ENCODE data around the gene BIRC3. TPM values are rescaled to one million over a fixed set of nuclear protein-coding genes. Genes with fewer than 3 reads are reported as not detected.

BIRC3 gene
- polyA plus RNA-seq, 1 experiment, result 3.5 TPM

DNA sequence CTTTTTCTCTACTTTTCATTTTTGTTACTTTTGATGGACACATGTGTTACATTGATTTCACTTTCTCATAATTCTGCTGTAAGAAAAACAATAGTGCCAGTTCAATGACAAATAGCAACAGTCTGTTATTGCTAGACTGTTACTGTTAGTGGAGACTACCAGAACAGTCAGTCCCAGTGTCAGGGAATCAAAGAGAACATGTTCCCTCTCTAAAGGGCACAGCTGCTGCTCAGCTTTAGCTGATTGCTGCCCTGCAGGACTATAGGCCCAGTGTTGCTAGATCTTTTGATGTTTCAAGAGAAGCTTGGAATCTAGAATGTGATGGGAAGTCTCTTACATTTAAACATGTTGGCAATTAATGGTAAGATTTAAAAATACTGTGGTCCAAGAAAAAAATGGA is 3.4 kb downstream of the BIRC3 start:
- no peaks in the 10 kb centered on the region for H3K27me3 ChIP-seq (ENCODE audit: control insufficient read depth, insufficient read depth, low read length)
- TF ChIP-seq, protein P1, sequence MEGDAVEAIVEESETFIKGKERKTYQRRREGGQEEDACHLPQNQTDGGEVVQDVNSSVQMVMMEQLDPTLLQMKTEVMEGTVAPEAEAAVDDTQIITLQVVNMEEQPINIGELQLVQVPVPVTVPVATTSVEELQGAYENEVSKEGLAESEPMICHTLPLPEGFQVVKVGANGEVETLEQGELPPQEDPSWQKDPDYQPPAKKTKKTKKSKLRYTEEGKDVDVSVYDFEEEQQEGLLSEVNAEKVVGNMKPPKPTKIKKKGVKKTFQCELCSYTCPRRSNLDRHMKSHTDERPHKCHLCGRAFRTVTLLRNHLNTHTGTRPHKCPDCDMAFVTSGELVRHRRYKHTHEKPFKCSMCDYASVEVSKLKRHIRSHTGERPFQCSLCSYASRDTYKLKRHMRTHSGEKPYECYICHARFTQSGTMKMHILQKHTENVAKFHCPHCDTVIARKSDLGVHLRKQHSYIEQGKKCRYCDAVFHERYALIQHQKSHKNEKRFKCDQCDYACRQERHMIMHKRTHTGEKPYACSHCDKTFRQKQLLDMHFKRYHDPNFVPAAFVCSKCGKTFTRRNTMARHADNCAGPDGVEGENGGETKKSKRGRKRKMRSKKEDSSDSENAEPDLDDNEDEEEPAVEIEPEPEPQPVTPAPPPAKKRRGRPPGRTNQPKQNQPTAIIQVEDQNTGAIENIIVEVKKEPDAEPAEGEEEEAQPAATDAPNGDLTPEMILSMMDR (IDR thresholded peaks at IDR 0.05; ENCODE audit: low read depth, low read length), result no peak
- no peak overlapping the region for H3K27ac ChIP-seq (ENCODE audit: low read depth, low read length)
- no peak overlapping the region for H3K4me3 ChIP-seq (ENCODE audit: low read depth, low read length)
- ChIA-PET CTCF (interaction anchor here (1.2 to 2.7 kb wide), 3 partner anchors 21 to 70 kb away, joined by 3 to 13 read pairs (median 3); no protein-coding TSS in a partner anchor), POLR2A (no interaction called here)
- no peaks in the 10 kb centered on the region for H3K9me3 ChIP-seq (ENCODE audit: control insufficient read depth, insufficient read depth, low read length)
- no peak for DNase-seq (ENCODE audit: low read depth, low spot score)

DNA sequence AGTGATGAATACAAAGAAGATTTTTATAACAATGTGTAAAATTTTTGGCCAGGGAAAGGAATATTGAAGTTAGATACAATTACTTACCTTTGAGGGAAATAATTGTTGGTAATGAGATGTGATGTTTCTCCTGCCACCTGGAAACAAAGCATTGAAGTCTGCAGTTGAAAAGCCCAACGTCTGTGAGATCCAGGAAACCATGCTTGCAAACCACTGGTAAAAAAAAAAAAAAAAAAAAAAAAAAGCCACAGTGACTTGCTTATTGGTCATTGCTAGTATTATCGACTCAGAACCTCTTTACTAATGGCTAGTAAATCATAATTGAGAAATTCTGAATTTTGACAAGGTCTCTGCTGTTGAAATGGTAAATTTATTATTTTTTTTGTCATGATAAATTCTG is 5.3 kb downstream of the BIRC3 start:
- POLR2A ChIA-PET, result interaction anchor here (0.6 kb wide), 1 partner anchor 86 kb away, joined by 5 read pairs; no protein-coding TSS in a partner anchor
- TF ChIP-seq, protein P1 (IDR thresholded peaks at IDR 0.05; ENCODE audit: low read depth, low read length), result no peak

DNA sequence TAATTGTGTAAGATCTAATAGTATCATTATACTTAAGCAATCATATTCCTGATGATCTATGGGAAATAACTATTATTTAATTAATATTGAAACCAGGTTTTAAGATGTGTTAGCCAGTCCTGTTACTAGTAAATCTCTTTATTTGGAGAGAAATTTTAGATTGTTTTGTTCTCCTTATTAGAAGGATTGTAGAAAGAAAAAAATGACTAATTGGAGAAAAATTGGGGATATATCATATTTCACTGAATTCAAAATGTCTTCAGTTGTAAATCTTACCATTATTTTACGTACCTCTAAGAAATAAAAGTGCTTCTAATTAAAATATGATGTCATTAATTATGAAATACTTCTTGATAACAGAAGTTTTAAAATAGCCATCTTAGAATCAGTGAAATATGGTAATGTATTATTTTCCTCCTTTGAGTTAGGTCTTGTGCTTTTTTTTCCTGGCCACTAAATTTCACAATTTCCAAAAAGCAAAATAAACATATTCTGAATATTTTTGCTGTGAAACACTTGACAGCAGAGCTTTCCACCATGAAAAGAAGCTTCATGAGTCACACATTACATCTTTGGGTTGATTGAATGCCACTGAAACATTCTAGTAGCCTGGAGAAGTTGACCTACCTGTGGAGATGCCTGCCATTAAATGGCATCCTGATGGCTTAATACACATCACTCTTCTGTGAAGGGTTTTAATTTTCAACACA is 6.4 kb downstream of the BIRC3 start:
- TF ChIP-seq, protein P1 (IDR thresholded peaks at IDR 0.05; ENCODE audit: low read depth, low read length), result no peak
- H3K9me3 ChIP-seq (ENCODE audit: control insufficient read depth, insufficient read depth, low read length), result no peaks in the 10 kb centered on the region
- H3K4me3 ChIP-seq (ENCODE audit: low read depth, low read length), result no peak overlapping the region
- H3K27me3 ChIP-seq (ENCODE audit: control insufficient read depth, insufficient read depth, low read length), result no peaks in the 10 kb centered on the region
- ChIA-PET POLR2A (no interaction called here), CTCF (interaction anchor here (1.0 to 1.5 kb wide), 3 partner anchors 18 to 172 kb away, joined by 3 to 4 read pairs (median 3); no protein-coding TSS in a partner anchor)
- DNase-seq (ENCODE audit: low read depth, low spot score), result peak; percentile 32
- no peak overlapping the region for H3K27ac ChIP-seq (ENCODE audit: low read depth, low read length)

More for the DNA sequence above, 5.3 kb downstream of the BIRC3 start:
- DNase-seq (ENCODE audit: low read depth, low spot score), result no peak
- CTCF ChIA-PET, result interaction anchor here (0.6 to 2.7 kb wide), 3 partner anchors 19 to 35 kb away, joined by 3 to 13 read pairs (median 3); no protein-coding TSS in a partner anchor
- no peak overlapping the region for H3K4me3 ChIP-seq (ENCODE audit: low read depth, low read length)
- no peaks in the 10 kb centered on the region for H3K9me3 ChIP-seq (ENCODE audit: control insufficient read depth, insufficient read depth, low read length)
- no peaks in the 10 kb centered on the region for H3K27me3 ChIP-seq (ENCODE audit: control insufficient read depth, insufficient read depth, low read length)
- H3K27ac ChIP-seq (ENCODE audit: low read depth, low read length), result no peak overlapping the region

DNA sequence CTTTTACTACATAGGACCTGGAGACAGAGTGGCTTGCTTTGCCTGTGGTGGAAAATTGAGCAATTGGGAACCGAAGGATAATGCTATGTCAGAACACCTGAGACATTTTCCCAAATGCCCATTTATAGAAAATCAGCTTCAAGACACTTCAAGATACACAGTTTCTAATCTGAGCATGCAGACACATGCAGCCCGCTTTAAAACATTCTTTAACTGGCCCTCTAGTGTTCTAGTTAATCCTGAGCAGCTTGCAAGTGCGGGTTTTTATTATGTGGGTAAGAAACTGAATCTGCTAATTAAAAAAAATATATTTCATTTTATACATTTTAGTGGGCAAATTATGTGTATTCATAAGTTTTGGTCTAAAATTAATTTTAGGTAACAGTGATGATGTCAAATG is 7.8 kb downstream of the BIRC3 start:
- POLR2A ChIA-PET, result no interaction called here
- TF ChIP-seq, protein P1 (IDR thresholded peaks at IDR 0.05; ENCODE audit: low read depth, low read length), result no peak
- no peak overlapping the region for H3K27ac ChIP-seq (ENCODE audit: low read depth, low read length)
- CTCF ChIA-PET, result interaction anchor here (1.5 kb wide), 1 partner anchor 17 kb away, joined by 4 read pairs; no protein-coding TSS in a partner anchor
- no peak for DNase-seq (ENCODE audit: low read depth, low spot score)
- H3K4me3 ChIP-seq (ENCODE audit: low read depth, low read length), result no peak overlapping the region
- no peaks in the 10 kb centered on the region for H3K27me3 ChIP-seq (ENCODE audit: control insufficient read depth, insufficient read depth, low read length)
- H3K9me3 ChIP-seq (ENCODE audit: control insufficient read depth, insufficient read depth, low read length), result no peaks in the 10 kb centered on the region

DNA sequence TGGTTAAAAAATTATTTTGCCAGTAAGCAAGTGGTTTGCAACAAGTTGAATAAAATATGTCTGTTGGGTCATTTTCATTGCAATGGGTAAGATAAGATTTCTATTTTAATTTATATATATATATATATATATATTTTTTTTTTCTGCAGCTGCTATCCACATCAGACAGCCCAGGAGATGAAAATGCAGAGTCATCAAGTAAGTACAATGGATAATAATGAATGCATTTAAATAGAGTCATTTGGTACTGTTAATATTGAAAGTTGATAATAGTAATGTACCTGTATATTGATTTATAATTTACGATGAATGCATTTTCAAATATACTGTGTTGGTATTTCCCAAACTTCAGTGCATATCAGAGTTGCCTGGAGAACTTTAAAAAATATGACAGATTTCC is 11.5 kb downstream of the BIRC3 start:
- CTCF ChIA-PET, result no interaction called here
- DNase-seq (ENCODE audit: low read depth, low spot score), result no peak
- TF ChIP-seq, protein P1 (IDR thresholded peaks at IDR 0.05; ENCODE audit: low read depth, low read length), result no peak
- Histone ChIP-seq H3K27ac (ENCODE audit: low read depth, low read length) (no peak overlapping the region), H3K4me3 (ENCODE audit: low read depth, low read length) (no peak overlapping the region), H3K9me3 (ENCODE audit: control insufficient read depth, insufficient read depth, low read length) (no peaks in the 10 kb centered on the region), H3K27me3 (ENCODE audit: control insufficient read depth, insufficient read depth, low read length) (no peaks in the 10 kb centered on the region)
- POLR2A ChIA-PET, result no interaction called here

All from AG04450 (cell line).